Putamen (tissue), 1 donor: ENCODE data around the gene PKIB.

Experiments
- DNase-seq: peaks from one replicate; pipeline ENCODE4 v3.0.0-alpha.2; 2016; ENCODE audit warnings: low spot score

Gene PKIB

DNA sequence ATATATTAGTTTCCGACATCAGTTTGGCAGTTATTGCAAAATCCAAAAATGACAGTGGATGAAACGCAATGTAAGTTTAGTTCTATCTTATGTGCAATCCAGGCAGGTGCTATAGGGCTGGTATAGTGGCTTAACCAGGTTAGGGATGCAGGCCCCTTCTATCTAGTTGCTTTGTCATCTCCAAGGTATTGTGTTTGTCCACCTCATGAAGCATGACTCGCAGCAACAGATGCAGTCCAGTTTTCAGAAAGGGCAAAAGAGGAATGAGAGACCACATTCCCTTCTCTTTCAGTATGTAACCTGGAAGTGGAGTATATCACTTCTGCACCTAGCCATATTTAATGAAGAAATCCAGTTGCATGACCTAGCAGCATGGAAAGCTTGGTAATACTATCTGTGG lies 59.7 kb downstream of the PKIB start:
- DNase-seq = no peak

DNA sequence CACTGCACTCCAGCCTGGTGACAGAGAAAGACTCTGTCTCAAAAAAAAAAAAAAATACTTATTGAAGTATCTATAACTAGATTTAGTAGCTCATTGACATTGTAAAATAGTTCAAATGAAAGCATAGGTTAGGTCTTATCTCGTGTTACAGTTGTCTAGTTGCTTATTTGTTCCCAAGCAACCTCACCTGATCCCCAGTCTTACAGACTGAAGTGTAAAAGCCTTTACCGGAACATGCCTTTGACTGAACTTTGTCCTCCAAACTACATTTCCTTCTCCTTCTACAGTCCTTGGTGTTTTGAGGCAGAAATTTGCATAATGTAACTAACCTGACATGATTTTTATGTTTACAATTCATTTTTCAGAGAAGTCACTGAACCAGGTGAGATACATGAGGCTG lies 61.0 kb downstream of the PKIB start:
- no peak for DNase-seq

- no peak for DNase-seq
Observed at GRCh38 chr6:122673343-122673961, 63.2 kb downstream of the PKIB start.

GRCh38 chr6:122676146-122676545 lies 65.9 kb downstream of the PKIB start:
- DNase-seq = no peak

- no peak for DNase-seq
Observed at GRCh38 chr6:122676688-122677087, 66.5 kb downstream of the PKIB start.

- no peak for DNase-seq
Observed at GRCh38 chr6:122677406-122677805, 67.2 kb downstream of the PKIB start.

DNA sequence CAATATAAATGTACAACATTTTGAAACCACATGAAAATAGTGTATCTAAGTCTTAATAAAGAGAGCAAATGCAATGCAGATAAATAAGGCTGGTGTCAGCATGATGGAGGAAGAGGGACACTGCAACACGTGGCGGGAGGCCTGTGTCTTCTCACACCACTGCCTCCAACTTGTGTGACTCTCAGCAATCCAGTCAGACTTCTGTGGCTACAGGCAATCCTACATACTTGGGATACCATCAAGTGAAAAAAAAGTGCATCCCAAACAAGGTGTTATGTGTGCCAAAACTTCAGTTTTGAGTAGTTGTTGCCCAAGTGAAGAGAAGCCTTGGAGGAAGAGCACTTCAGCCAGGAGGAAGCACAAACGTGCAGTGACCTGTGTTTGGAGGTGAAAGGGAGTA lies 68.6 kb downstream of the PKIB start:
- DNase-seq = no peak

DNA sequence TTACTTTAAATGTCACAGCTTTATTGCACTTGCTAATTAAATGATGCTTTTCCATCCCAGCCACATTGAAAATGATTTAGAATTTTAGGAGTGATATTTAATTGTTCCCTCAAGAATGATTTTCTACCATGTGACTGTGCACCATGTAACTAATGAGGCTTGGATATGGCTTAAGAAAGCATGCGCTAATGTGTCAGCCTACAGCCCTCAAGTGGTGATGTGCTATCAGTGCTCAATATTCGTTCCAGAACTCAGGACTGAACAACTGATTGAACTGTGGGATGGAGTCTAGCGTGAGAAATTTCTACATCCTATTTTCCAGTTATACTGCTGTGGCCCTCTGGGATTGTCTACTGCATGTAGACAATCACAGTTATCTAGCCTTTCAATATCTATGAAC lies 71.5 kb downstream of the PKIB start:
- DNase-seq = no peak

- DNase-seq = no peak
Observed at GRCh38 chr6:122683989-122684651, 73.9 kb downstream of the PKIB start.

GRCh38 chr6:122692175-122692598 lies 82.0 kb downstream of the PKIB start:
- no peak for DNase-seq

DNA sequence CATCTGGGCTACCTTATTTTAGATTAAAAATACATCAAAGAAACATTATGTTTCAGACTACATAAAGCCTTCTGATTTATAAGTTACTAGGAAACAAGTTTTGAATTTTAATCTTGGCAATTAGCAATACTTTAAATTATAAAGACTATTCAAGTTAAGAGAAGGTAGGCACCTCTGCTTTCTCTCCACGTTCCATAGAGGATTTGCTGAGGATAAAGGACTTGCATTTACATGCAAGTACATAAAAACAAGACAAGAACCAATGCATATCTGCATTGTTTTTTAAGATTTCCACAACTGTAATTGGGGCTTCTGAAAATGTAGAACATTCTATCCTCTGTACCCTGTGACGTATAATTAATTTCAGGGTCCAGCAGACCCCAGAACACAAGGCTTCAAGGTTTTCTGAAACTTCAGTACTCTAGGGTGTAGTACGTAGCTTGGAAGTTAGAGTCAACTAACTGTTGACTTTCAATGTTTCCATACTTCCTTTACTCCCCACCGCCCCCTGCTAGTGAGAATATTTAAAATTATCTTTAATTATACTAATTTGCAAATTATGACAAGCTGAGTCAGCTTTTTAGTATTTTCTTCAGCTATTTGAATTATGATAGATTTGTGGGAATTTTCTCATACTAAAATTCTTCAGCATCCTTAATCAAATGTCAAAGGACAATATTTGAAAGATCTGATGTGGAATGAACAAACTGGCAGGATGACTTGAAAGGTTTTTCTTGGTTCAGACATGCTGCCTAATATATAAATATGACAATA lies 82.8 kb downstream of the PKIB start:
- DNase-seq = no peak

- DNase-seq = no peak
Observed at GRCh38 chr6:122694075-122694474, 83.9 kb downstream of the PKIB start.

- DNase-seq = no peak
Observed at GRCh38 chr6:122694602-122695001, 84.4 kb downstream of the PKIB start.

DNA sequence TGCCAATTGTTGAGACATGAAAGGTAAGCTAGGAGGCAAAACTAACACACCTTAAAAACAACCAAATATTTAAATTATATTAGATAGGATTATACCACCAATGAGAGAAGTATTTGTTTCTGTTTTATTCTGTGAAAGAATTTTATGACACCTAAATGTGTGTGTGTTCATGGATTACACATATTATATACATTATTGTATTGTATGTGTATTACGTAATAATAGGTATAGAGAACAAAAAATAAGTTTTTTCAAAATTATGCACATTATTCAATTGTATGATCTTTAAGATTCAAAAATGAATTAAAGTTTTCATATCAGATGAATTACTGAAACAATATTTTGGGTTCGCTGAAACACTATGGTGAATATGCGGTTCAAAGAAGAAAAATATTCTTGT lies 85.0 kb downstream of the PKIB start:
- no peak for DNase-seq

- DNase-seq = no peak
Observed at GRCh38 chr6:122696079-122696478, 85.9 kb downstream of the PKIB start.

GRCh38 chr6:122696853-122697252 lies 86.6 kb downstream of the PKIB start:
- DNase-seq = no peak

- DNase-seq = no peak
Observed at GRCh38 chr6:122697458-122697857, 87.3 kb downstream of the PKIB start.

- DNase-seq = no peak
Observed at GRCh38 chr6:122701666-122702065, 91.5 kb downstream of the PKIB start.

DNA sequence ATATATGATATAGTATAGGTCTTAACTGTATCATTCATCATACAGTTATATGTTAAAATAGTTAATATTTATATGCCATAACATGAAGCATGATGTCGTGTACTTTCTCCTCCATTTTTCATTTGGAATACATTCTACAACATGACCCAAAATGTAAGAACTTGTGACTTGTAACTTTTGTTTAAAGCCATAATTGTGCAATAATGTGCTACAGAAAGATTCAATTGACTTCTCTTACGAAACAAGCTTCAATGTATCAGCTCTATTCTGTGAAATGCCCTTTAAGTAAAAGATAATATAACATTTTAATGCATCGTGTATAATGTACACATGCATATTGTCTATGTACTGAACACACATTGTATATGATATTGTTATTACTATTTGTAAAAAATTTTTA lies 92.6 kb downstream of the PKIB start:
- DNase-seq = no peak

GRCh38 chr6:122704066-122704465 lies 93.9 kb downstream of the PKIB start:
- no peak for DNase-seq

DNA sequence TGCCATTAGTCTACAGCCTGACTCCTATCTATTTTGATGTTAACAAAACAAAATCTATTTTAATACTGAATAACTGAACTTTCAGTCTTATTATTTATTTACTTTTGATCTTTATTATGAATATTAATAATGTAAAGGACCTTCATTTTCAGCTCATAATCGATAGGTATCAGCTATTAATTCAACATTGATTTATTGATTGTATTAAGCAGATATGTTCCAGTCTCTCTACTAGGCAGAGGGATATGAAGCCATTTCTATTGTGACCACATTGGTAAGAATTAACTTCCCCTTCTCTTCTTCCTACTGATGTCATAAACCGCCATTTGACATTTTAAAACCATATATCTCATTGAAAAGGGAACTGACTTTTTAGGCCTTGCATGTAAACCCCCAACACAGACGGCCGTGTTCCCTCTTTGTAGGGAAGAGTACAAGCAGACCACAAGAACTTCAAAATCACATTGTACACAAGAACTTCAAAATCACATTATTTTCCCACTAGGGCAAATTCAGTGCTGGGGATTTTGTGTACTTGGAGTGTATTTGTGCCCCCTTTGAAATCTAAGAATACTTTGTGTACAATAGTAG lies 99.8 kb downstream of the PKIB start:
- no peak for DNase-seq

DNA sequence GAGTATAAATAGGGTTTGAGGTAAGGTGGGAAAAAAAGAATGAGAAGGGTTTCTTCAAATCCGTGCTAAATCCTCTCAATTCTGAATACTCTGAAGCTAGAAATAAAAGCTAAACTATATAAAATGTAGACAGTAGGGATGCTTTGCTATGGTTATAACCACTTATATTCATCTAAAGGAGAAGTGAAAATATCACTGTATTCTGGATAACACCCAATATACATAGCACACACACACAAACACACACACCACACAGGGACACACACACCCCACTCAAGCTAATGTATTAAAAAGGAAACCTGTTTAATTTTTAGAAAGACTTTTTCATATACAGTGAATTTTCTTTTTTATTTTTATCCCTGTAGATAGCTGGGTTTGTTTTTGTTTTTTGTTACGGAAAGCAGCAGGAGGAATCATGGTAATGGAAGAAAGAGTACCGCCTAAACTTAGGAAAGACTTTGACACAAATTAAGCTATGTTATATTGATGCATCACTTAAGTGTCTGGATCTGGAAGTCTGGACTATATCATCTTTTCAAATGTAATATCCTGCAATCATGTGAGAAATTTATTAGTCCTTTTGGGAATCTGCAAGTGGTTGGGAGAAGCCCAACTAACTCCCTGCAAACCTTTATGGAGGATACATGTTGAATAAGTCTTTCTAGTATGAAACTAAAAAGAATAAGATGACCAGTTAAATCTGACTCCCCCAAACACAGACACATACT lies 100.9 kb downstream of the PKIB start:
- DNase-seq = no peak
